ENCODE data around the gene UBA52.
"Not testable (repeated sequence)": the region's sequence is repeated elsewhere in the genome, so short reads cannot be mapped to it uniquely, and the experiment has no call there.

The UBA52 gene

DNA sequence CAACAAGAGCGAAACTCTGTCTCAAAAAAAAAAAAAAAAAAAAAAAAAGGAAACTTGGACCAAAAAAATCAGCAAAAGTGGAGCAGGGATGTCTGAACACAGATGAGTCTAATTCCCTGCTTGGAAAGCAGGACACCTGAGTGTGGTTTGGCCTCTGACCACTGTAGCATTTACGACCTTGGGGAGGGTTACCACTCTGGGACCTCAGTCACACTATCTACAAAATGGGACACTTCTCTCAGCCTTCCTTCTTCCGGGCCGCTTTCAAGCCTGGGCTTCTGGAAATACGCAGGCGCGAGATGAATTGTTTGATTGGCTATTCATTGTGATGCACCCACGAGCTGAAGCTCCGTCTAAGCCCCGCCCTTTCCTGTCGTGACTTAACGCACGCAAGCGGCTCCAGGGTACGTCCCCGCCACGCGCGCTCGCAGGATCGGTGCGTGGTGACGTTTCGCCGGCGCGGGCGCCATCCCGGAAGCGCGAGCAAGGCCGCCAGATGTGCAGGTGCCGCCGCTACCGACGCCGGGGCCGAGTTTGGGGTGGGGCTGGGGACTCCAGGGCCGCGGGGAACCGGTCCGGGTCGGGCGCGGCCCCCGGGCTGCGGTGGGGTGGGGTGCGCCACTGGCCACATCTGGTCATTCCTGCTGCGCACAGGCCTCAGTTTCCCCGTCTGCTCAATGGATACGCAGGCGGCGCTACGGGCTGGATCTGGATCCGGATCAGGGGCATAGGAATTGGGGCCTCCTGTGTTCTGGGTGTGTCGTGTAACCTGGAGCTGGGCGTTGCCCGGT lies 14.1 kb upstream of the UBA52 start, which contains the start of gene KXD1:
Gene KXD1 (plus strand): TSS at position 460 of the 791 bp plus-strand sequence. CDS start 4,187 bp downstream, outside the sequence.
- DNase-seq (ENCODE audit: low spot score), result peak; percentile 99

DNA sequence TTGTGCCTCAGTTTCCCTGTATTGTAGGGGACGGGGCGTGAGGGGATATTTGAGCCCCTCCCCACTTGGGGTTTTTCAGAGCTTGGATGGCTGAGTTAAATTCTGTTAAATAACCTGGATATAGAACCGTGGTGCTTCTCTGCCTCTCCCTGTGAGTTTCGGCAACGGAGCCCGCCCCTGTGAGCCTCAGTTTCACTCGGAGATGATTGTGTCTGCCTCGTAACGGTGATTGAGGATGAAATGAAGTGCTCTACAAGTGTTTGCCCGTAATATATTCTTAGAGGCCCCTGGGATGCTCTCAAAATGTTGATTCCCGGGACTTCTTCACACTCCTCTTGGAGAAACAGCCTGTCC lies 13.5 kb upstream of the UBA52 start:
- no peak for DNase-seq (ENCODE audit: low spot score)

DNA sequence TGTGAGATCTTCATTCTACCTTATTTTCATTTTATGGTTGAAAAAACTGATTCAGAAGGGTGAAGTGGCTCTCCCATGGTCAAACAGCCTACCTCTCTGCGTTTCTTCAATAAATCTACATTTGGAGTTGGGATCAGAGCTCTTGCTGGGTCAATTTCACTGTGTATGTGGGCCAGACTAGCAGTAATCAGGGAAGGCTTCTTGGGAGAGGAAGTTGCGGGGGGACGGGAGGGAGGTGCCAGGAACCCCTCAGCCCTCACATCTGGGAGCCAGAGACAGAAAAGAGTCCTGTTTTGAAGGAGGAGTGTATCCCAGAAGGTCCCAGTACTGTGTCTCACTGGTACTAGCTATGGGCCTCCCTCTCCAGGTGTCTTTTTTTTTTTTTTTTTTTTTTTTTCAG lies 13.1 kb upstream of the UBA52 start:
- DNase-seq (ENCODE audit: low spot score), result no peak

- DNase-seq (ENCODE audit: low spot score), result no peak
These were observed 12.0 kb upstream of the UBA52 start for GRCh38 chr19:18559685-18560084.

DNA sequence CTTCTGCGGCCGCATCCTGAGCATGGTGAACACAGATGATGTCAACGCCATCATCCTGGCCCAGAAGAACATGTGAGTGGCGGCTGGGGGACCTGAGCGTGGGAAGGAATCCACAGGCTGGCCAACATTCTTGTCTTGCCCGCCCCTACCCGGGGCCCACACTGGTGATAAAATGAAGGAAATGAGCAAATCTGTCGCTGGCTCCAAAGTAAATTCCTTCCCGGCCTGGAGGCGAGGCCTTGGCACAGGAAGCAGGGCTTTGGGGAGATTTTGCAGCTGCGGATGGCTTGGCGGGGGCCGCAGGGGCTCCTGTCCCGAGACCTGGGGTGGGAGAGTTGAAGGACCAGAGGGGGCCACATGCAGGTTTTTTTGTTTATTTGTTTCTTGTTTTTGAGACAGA lies 9.6 kb upstream of the UBA52 start:
- no peak for DNase-seq (ENCODE audit: low spot score)

DNA sequence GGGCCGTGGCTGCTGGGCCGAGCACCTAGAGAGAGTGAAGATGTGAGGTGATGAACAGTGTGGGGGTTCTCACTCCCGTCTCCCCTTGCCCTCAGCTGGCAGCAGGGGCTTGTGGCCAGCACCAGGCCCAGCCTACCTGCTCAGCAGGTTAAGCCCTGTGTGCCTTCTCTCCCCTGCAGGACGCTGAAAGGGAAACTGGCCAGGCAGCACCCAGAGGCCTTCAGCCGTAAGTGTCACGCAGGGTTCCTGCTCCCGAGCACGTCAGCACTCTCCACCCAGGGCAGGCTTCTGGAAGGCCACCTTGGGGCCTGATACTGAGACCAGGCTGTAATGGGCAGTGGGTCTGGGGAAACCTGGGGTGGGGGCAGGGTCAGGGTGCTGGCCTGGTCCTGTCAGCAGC lies 4.7 kb upstream of the UBA52 start:
- no peak for DNase-seq (ENCODE audit: low spot score)

- DNase-seq (ENCODE audit: low spot score), result no peak
These were observed 3.3 kb upstream of the UBA52 start for GRCh38 chr19:18568367-18568766.

DNA sequence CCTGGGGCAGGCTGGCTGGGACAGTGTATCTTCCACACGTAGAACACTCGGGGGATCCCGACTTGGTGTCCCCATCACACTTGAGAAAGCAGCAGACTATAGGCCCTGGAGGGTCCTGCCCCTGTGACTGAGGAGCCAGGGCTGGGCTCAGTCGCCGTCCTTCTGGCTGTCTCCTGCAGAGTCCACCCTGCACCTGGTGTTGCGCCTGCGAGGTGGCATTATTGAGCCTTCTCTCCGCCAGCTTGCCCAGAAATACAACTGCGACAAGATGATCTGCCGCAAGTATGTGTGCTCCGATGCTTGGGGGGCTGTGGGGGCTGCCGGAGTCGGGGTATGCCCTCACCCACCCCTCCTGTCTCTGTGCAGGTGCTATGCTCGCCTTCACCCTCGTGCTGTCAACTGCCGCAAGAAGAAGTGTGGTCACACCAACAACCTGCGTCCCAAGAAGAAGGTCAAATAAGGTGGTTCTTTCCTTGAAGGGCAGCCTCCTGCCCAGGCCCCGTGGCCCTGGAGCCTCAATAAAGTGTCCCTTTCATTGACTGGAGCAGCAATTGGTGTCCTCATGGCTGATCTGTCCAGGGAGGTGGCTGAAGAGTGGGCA lies 3.1 kb downstream of the UBA52 start:
- DNase-seq (ENCODE audit: low spot score), result no peak

DNA sequence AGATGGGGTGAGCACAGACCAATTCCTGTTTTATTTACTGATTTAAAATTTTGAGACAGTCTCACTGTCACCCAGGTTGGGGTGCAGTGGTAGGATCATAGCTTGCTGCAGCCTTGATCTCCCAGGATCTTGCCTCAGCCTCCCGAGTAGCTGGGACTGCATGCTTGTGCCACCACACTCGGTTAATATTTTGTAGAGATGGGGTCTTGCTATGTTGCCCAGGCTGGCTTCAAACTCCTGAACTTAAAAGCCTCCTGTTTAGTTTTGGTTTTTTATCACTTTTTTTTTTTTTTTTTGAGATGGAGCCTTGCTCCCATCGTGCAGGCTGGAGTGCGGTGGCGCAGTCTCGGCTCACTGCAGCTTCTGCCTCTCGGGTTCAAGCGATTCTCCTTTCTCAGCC lies 4.7 kb downstream of the UBA52 start:
- DNase-seq (ENCODE audit: low spot score), result no peak

DNA sequence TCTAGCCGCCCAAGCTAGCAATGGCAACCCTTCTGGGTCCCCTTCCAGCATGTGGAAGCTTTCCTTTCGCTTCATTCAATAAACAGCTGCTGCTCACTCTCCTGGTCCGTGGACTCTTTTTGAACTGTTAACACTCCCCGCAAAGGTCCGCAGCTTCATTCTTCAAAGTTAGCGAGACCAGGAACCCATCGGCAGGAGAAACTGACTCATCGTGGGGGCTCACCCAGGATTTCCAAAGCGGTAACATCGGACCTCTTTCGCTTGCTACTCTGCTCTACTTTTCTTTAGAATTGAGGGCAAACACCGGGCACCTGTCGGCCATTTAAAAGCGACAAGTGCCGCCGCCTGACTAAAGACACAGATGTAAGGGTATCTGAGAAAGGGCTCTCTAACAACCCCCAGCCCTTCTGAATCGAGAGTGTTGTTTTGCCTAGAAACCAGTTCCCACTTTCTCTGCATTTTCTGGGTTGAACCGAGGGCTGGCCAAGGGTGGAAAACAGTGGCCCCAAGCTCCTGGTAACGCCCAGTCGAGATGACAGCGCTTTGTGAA lies 5.8 kb downstream of the UBA52 start:
- DNase-seq (ENCODE audit: low spot score), result no peak

- DNase-seq (ENCODE audit: low spot score), result no peak
These were observed 8.7 kb downstream of the UBA52 start for GRCh38 chr19:18580311-18580710.

- DNase-seq (ENCODE audit: low spot score), result no peak
These were observed 14.6 kb downstream of the UBA52 start for GRCh38 chr19:18586306-18586705.

DNA sequence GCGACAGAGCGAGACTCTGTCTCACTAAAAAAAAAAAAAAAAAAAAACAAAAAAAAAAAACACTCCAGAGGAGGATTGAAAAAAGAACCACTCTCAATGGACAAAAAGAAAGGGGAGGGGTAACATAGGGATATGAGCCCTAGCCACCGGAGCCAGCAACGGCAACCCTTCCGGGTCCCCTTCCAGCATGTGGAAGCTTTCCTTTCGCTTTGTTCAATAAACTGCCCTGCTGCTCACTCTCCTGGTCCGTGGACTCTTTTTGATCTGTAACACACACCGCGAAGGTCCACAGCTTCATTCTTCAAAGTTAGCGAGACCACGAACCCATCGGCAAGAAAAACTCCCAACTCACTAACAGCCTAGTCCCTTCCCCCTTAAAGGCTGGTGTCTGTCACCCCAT lies 15.9 kb downstream of the UBA52 start:
- DNase-seq (ENCODE audit: low spot score), result no peak

GRCh38 chr19:18587962-18588610 lies 16.4 kb downstream of the UBA52 start:
- DNase-seq (ENCODE audit: low spot score), result no peak

DNA sequence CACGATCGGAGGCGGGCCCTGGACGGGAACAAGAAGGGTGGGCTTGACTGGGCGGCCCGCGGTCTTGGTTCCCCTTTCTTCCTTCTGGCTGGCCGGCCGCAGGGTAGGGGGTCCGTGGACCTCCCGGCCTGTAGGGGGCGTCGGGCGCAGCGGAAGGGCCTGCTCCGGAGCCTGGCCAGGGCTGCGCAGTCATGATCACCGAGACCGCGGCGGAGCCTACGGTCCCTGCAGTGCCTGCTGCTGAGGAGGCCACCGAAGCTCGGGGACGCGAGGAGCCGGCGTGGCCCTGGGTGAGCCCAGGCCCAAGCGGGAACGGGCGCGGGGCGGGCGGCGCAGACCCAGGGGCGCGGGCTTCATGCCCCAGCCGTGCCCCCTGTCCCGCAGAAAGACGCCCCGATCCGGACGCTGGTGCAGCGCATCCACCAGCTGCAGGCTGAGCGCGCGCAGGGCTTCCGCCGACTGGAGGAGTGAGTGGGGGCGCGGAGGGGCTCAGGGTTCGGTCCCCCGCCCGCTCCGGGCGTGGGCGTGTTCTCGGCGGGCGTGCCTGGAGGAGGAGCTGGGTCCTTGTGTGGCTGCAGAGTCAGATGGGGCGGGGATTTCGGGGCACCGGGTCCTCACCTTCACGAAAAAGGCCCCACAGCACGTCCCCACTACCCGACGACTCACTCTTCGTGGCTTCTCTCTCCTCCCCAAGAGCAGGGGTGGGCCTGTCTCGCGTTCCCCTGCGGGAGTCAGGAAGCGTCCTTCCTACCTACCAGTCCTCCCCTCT lies 17.1 kb downstream of the UBA52 start, which contains the start of gene REX1BD:
Gene REX1BD (plus strand): TSS at position 188 of the 769 bp plus-strand sequence. CDS start 4 bp downstream, at position 192.
- DNase-seq (ENCODE audit: low spot score), result peak; percentile 91

- peak; percentile 68 for DNase-seq (ENCODE audit: low spot score)
These were observed 18.0 kb downstream of the UBA52 start for GRCh38 chr19:18589380-18590272.

DNA sequence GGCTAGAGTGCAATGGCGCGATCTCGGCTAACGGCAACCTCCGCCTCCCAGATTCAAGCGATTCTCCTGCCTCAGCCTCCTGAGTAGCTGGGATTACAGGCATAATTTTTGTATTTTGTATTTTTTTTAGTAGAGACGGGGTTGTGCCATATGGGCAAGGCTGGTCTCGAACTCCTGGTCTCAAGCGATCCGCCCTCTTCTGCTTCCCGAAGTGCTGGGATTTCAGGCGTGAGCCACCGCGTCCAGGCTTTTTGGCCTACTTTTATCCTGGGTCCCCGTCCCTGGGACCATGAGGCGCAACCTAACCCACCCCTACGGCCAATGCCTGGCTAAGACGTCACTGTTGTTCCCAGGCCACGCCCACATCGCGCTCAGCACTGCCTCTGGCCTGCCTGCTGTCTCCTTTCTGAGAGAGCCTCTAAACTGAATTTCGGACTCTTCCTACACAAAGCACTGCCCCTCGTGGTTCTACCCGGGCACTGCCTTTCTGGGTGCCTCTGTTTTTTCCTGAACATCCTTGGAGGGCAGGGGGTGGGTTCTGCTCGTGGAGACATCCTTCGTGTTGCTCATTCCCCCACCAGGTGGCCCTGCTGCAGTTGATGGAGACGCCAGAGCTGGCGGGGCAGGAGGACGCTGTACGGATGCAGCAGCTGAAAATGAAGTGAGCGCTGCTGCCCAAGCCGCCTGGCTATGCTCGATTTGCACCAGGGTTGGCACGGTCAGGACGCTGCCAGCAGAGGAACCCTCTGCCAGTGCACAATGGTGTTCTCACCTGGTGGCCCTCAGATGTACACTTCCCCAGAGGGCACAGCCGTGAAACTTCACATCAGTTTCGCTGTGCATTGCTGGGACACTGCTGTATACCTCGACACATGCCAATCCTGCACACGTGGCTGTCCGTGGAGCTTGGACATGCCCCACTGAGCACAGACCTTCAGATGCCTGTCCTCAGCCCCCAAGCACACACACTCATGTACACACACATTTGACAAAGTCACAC lies 18.9 kb downstream of the UBA52 start:
- DNase-seq (ENCODE audit: low spot score), result no peak

GRCh38 chr19:18591735-18592385 lies 20.2 kb downstream of the UBA52 start:
- DNase-seq (ENCODE audit: low spot score), result no peak

GRCh38 chr19:18592732-18593131 lies 21.1 kb downstream of the UBA52 start:
- DNase-seq (ENCODE audit: low spot score), result not testable (repeated sequence)

Measured in CD4-positive, alpha-beta T cell treated with Interleukin-2 at 100 ng/mL for 4 hours (primary cell).